ENCODE results near the gene RASGRP2.
A peak's percentile ranks its signal among the peaks of the same experiment; 100 is the strongest.

RASGRP2 gene

GRCh38 chr11:64759722-64760719 lies 16.1 kb upstream of the RASGRP2 start, which contains the start of gene PYGM:
TSS of gene PYGM (minus strand) at chr11:64759974. CDS start at chr11:64759898, 76 bp downstream.
- TF ChIP-seq CTCF (IDR thresholded peaks at IDR 0.05; ENCODE audit: extremely low read depth, missing control alignments) = no peak
- peak; percentile 19 for DNase-seq (ENCODE audit: low spot score)

GRCh38 chr11:64759131-64759721 lies 15.3 kb upstream of the RASGRP2 start:
- no peak for TF ChIP-seq CTCF (IDR thresholded peaks at IDR 0.05; ENCODE audit: extremely low read depth, missing control alignments)
- DNase-seq (ENCODE audit: low spot score) = no peak

- TF ChIP-seq CTCF (IDR thresholded peaks at IDR 0.05; ENCODE audit: extremely low read depth, missing control alignments) = no peak
These were observed 14.6 kb upstream of the RASGRP2 start for GRCh38 chr11:64758330-64759079.

GRCh38 chr11:64757549-64758329 lies 13.8 kb upstream of the RASGRP2 start:
- TF ChIP-seq CTCF (IDR thresholded peaks at IDR 0.05; ENCODE audit: extremely low read depth, missing control alignments) = no peak
- no peak for DNase-seq (ENCODE audit: low spot score)

More at GRCh38 chr11:64758330-64759079, 14.6 kb upstream of the RASGRP2 start:
- peak; percentile 22 for DNase-seq (ENCODE audit: low spot score)

- no peak for TF ChIP-seq CTCF (IDR thresholded peaks at IDR 0.05; ENCODE audit: extremely low read depth, missing control alignments)
- DNase-seq (ENCODE audit: low spot score) = no peak
These were observed 11.9 kb upstream of the RASGRP2 start for GRCh38 chr11:64755681-64756361.

- TF ChIP-seq CTCF (IDR thresholded peaks at IDR 0.05; ENCODE audit: extremely low read depth, missing control alignments) = no peak
These were observed 11.1 kb upstream of the RASGRP2 start for GRCh38 chr11:64754919-64755662.

More at GRCh38 chr11:64754919-64755662, 11.1 kb upstream of the RASGRP2 start:
- no peak for DNase-seq (ENCODE audit: low spot score)

Measured in GM20000 (cell line).